Hepatocyte (in vitro differentiated cells): ENCODE data around the gene GRK5.

Experiments used
- EZH2 ChIP-seq: fragments of 200-600 bp; sonication (generic); IDR thresholded peaks from 2 replicates; pipeline ENCODE4 v1.6.1; 2016; ENCODE audit warnings: antibody characterized with exemption, mild to moderate bottlenecking, borderline replicate concordance
- EZH2phosphoT487 ChIP-seq: fragments of 200-600 bp; sonication (generic); IDR thresholded peaks from one replicate; pipeline ENCODE4 v1.6.1; 2018; ENCODE audit warnings: antibody characterized with exemption, mild to moderate bottlenecking, low read depth, moderate library complexity; ENCODE audit not compliant: unreplicated experiment, severe bottlenecking
- TF ChIP-seq, protein P1 (sequence below): fragments of 200-600 bp; sonication (generic); IDR thresholded peaks from 2 replicates; pipeline ENCODE4 v1.5.1; 2016; ENCODE audit warnings: antibody characterized with exemption, mild to moderate bottlenecking; ENCODE audit not compliant: poor library complexity

- TF ChIP-seq, protein P1, sequence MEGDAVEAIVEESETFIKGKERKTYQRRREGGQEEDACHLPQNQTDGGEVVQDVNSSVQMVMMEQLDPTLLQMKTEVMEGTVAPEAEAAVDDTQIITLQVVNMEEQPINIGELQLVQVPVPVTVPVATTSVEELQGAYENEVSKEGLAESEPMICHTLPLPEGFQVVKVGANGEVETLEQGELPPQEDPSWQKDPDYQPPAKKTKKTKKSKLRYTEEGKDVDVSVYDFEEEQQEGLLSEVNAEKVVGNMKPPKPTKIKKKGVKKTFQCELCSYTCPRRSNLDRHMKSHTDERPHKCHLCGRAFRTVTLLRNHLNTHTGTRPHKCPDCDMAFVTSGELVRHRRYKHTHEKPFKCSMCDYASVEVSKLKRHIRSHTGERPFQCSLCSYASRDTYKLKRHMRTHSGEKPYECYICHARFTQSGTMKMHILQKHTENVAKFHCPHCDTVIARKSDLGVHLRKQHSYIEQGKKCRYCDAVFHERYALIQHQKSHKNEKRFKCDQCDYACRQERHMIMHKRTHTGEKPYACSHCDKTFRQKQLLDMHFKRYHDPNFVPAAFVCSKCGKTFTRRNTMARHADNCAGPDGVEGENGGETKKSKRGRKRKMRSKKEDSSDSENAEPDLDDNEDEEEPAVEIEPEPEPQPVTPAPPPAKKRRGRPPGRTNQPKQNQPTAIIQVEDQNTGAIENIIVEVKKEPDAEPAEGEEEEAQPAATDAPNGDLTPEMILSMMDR: peak; percentile 68
- TF ChIP-seq EZH2phosphoT487: no peak
- no peak for TF ChIP-seq EZH2
Measured at GRCh38 chr10:119209035-119209735, 1.8 kb downstream of the GRK5 start.
